SU-DHL-6 (cell line): ENCODE measurements around the gene ARHGAP6.

Experiments used
- H2AFZ ChIP-seq: fragments of 200-600 bp; sonication (generic); 2 replicates; pipeline ENCODE4 v1.6.1; 2014; ENCODE audit warnings: low read depth, mild to moderate bottlenecking, moderate library complexity, mixed read lengths, antibody characterized with exemption, low read length; ENCODE audit not compliant: severe bottlenecking
- H3F3A ChIP-seq: fragments of 200-600 bp; shearing (Covaris generic); 2 replicates; pipeline ENCODE4 v1.6.0; 2016; ENCODE audit warnings: antibody characterized with exemption, mild to moderate bottlenecking; ENCODE audit not compliant: insufficient read depth
- H3K27ac ChIP-seq: fragments of 200-600 bp; sonication (generic); 2 replicates; pipeline ENCODE4 v1.5.1; 2016; ENCODE audit warnings: low read depth, mild to moderate bottlenecking, low read length, moderate library complexity, mixed read lengths
- H3K27me3 ChIP-seq: fragments of 200-600 bp; sonication (generic), shearing (Covaris generic); 2 replicates; pipeline ENCODE4 v1.6.0; 2014; ENCODE audit warnings: mild to moderate bottlenecking, low read length
- H3K36me3 ChIP-seq: fragments of 200-600 bp; sonication (generic); 2 replicates; pipeline ENCODE4 v1.6.1; 2014; ENCODE audit warnings: mild to moderate bottlenecking, low read length, mixed read lengths
- H3K4me2 ChIP-seq: fragments of 300-600, 200-600 bp; shearing (Covaris generic), sonication (generic); 2 replicates; pipeline ENCODE4 v1.6.0; 2014; ENCODE audit warnings: low read length, low read depth, mild to moderate bottlenecking; ENCODE audit not compliant: poor library complexity, severe bottlenecking
- H3K4me3 ChIP-seq: fragments of 200-600 bp; sonication (generic); 2 replicates; pipeline ENCODE4 v1.5.1; 2014; ENCODE audit warnings: antibody characterized with exemption, low read length, mild to moderate bottlenecking, mixed read lengths; ENCODE audit not compliant: insufficient read depth, poor library complexity, severe bottlenecking
- H3K79me2 ChIP-seq: fragments of 200-600 bp; sonication (generic); 2 replicates; pipeline ENCODE4 v1.6.1; 2014; ENCODE audit warnings: mild to moderate bottlenecking, low read length, moderate library complexity; ENCODE audit not compliant: insufficient read depth
- H3K9ac ChIP-seq: fragments of 200-600 bp; sonication (generic); 2 replicates; pipeline ENCODE4 v1.7.0; 2014; ENCODE audit warnings: mild to moderate bottlenecking, low read length
- H3K9me2 ChIP-seq: fragments of 200-600 bp; sonication (generic); replicated peaks from 2 replicates; pipeline ENCODE4 v1.6.1; 2014; ENCODE audit warnings: low read length; ENCODE audit not compliant: insufficient read depth
- H3K9me3 ChIP-seq: fragments of 200-600 bp; sonication (generic); 2 replicates; pipeline ENCODE4 v1.6.1; 2014; ENCODE audit warnings: low read length, mixed read lengths; ENCODE audit not compliant: insufficient read depth
- H4K20me1 ChIP-seq: fragments of 200-600 bp; sonication (generic); 2 replicates; pipeline ENCODE4 v1.6.1; 2014; ENCODE audit warnings: low read depth, mild to moderate bottlenecking, antibody characterized with exemption, low read length, moderate library complexity, mixed read lengths
- EZH2phosphoT487 ChIP-seq: fragments of 200-600 bp; sonication (generic), shearing (Covaris generic); conservative IDR thresholded peaks from 2 replicates; pipeline ENCODE4 v1.6.1; 2018; ENCODE audit warnings: mild to moderate bottlenecking, antibody characterized with exemption, low read length, moderate library complexity, mixed read lengths
- TF ChIP-seq, protein P1 (sequence below): fragments of 200-600 bp; sonication (generic); IDR thresholded peaks from one replicate; pipeline ENCODE4 v1.5.1; 2017; ENCODE audit warnings: antibody characterized with exemption, mild to moderate bottlenecking, low read length, moderate library complexity; ENCODE audit not compliant: insufficient read depth, poor library complexity, severe bottlenecking

Gene ARHGAP6

DNA sequence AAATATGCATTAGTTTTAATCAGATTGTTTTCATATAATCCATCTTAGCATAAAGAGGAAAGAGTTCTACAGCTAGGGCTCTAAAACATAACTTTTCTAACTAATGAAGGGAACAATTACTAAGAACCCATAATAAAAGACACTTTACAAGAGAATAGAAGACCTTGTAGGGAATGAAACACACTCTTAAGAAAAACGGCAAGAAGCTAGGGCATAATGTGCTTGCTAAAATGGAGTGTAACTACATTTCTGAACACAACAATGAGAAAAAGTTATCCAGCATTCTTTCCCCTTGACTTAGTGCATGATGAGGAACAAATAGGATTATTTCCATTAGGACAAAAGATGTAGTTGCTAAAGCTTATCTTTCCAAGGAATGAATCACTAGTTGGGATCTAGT is 54.6 kb downstream of the ARHGAP6 start:
- Histone ChIP-seq H3K27ac (no peak overlapping the region), H3K27me3 (no peaks in the 10 kb centered on the region), H3F3A (no peaks in the 10 kb centered on the region), H3K4me3 (no peak overlapping the region), H3K36me3 (no peaks in the 10 kb centered on the region), H4K20me1 (no peaks in the 10 kb centered on the region), H3K9me2 (no peaks in the 10 kb centered on the region), H3K9me3 (no peaks in the 10 kb centered on the region), H3K9ac (no peak overlapping the region), H3K79me2 (no peaks in the 10 kb centered on the region), H2AFZ (no peak overlapping the region), H3K4me2 (no peak overlapping the region)
- TF ChIP-seq EZH2phosphoT487, result no peak
- TF ChIP-seq, protein P1, sequence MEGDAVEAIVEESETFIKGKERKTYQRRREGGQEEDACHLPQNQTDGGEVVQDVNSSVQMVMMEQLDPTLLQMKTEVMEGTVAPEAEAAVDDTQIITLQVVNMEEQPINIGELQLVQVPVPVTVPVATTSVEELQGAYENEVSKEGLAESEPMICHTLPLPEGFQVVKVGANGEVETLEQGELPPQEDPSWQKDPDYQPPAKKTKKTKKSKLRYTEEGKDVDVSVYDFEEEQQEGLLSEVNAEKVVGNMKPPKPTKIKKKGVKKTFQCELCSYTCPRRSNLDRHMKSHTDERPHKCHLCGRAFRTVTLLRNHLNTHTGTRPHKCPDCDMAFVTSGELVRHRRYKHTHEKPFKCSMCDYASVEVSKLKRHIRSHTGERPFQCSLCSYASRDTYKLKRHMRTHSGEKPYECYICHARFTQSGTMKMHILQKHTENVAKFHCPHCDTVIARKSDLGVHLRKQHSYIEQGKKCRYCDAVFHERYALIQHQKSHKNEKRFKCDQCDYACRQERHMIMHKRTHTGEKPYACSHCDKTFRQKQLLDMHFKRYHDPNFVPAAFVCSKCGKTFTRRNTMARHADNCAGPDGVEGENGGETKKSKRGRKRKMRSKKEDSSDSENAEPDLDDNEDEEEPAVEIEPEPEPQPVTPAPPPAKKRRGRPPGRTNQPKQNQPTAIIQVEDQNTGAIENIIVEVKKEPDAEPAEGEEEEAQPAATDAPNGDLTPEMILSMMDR, result no peak

DNA sequence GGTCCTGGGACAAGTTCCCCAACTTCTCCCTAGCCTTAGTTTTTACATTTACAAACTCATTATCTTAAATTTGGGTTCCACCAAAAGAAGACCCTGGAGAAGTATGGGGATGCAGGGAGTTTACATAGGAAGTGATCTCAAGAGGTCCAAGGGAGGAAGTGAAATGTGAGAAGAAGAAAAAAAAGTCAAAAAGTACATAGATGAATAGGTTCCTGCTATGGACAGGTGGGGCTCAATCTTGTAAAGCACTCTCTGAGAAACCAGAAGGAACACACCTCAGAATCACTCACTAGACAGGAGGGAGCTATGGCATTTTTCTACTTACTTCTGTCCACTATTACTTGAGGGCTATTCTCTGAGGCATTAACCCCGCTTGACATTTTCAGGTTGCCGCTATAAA is 56.6 kb downstream of the ARHGAP6 start:
- TF ChIP-seq EZH2phosphoT487, result no peak
- TF ChIP-seq, protein P1, result no peak

GRCh38 chrX:11606408-11606807 is 59.3 kb downstream of the ARHGAP6 start:
- Histone ChIP-seq H2AFZ (no peak overlapping the region), H4K20me1 (no peaks in the 10 kb centered on the region), H3K36me3 (no peaks in the 10 kb centered on the region), H3K4me3 (no peak overlapping the region), H3K4me2 (no peak overlapping the region), H3K9me3 (no peaks in the 10 kb centered on the region), H3K9ac (no peak overlapping the region), H3K9me2 (no peaks in the 10 kb centered on the region), H3K27me3 (no peaks in the 10 kb centered on the region), H3K27ac (no peak overlapping the region), H3K79me2 (no peaks in the 10 kb centered on the region), H3F3A (no peaks in the 10 kb centered on the region)
- TF ChIP-seq EZH2phosphoT487, result no peak
- TF ChIP-seq, protein P1, result no peak

More for the DNA sequence above, 56.6 kb downstream of the ARHGAP6 start:
- H2AFZ ChIP-seq, result no peak overlapping the region
- no peaks in the 10 kb centered on the region for H3K27me3 ChIP-seq
- H3F3A ChIP-seq, result no peaks in the 10 kb centered on the region
- H3K36me3 ChIP-seq, result no peaks in the 10 kb centered on the region
- H3K9me3 ChIP-seq, result no peaks in the 10 kb centered on the region
- H3K27ac ChIP-seq, result no peak overlapping the region
- H3K9me2 ChIP-seq, result no peaks in the 10 kb centered on the region
- H3K4me2 ChIP-seq, result no peak overlapping the region
- no peak overlapping the region for H3K9ac ChIP-seq
- H4K20me1 ChIP-seq, result no peaks in the 10 kb centered on the region
- H3K79me2 ChIP-seq, result no peaks in the 10 kb centered on the region
- no peak overlapping the region for H3K4me3 ChIP-seq

- H3F3A ChIP-seq, result no peaks in the 10 kb centered on the region
- H4K20me1 ChIP-seq, result no peaks in the 10 kb centered on the region
- H3K9me3 ChIP-seq, result no peaks in the 10 kb centered on the region
- H3K9ac ChIP-seq, result no peak overlapping the region
- no peak overlapping the region for H3K4me2 ChIP-seq
- no peaks in the 10 kb centered on the region for H3K79me2 ChIP-seq
- H3K9me2 ChIP-seq, result no peaks in the 10 kb centered on the region
- no peak overlapping the region for H3K4me3 ChIP-seq
- no peaks in the 10 kb centered on the region for H3K27me3 ChIP-seq
- no peak overlapping the region for H2AFZ ChIP-seq
- H3K36me3 ChIP-seq, result no peaks in the 10 kb centered on the region
- TF ChIP-seq EZH2phosphoT487, result no peak
- TF ChIP-seq, protein P1, result no peak
- no peak overlapping the region for H3K27ac ChIP-seq
Observed at GRCh38 chrX:11600578-11600977, 65.1 kb downstream of the ARHGAP6 start.
